Measurements from ENCODE around the gene NALCN. TPM values are rescaled to one million over a fixed set of nuclear protein-coding genes. Genes with fewer than 3 reads are reported as not detected.

NALCN gene
- total RNA-seq, 6 experiments from 2014 or later, result 0.09 to 0.81 (median 0.25) TPM

DNA sequence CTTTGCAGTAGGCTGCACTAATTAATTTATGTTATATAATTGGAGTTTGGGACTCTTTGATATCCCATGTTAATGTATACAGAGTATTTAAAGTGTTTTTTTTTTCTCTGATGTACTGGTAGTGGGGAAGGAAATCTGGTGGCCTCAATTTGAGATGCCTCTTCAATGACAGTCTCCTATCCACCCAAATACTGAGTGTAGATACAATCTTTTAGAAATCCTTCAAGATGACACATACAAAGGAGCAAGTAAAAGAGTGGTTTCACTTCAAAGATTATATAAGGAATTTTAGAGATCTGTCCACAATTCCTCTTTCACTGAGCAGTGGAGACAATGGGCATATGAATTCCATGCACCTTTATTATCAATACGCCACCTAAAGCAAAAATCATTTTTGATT, 15.1 kb downstream of the NALCN start:
- no peak for DNase-seq
- Histone ChIP-seq H3K36me3 (no peaks in the 10 kb centered on the region), H3K27me3 (no peaks in the 10 kb centered on the region), H3K4me3 (no peak overlapping the region), H3K4me1 (no peaks in the 10 kb centered on the region), H3K27ac (no peak overlapping the region), H3K9me3 (no peaks in the 10 kb centered on the region)
- no peak for TF ChIP-seq POLR2A (IDR thresholded peaks at IDR 0.05)
- TF ChIP-seq, protein P1, sequence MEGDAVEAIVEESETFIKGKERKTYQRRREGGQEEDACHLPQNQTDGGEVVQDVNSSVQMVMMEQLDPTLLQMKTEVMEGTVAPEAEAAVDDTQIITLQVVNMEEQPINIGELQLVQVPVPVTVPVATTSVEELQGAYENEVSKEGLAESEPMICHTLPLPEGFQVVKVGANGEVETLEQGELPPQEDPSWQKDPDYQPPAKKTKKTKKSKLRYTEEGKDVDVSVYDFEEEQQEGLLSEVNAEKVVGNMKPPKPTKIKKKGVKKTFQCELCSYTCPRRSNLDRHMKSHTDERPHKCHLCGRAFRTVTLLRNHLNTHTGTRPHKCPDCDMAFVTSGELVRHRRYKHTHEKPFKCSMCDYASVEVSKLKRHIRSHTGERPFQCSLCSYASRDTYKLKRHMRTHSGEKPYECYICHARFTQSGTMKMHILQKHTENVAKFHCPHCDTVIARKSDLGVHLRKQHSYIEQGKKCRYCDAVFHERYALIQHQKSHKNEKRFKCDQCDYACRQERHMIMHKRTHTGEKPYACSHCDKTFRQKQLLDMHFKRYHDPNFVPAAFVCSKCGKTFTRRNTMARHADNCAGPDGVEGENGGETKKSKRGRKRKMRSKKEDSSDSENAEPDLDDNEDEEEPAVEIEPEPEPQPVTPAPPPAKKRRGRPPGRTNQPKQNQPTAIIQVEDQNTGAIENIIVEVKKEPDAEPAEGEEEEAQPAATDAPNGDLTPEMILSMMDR (IDR thresholded peaks at IDR 0.05), result no peak
- WGBS (ENCODE audit: insufficient coverage, low coverage, low lambda C conversion rate, missing lambda C conversion rate), result 76% methylated on average over 1 of the region's 1 CpG
- intact Hi-C loops (cut with DNase I), result no loop called here
- no peak for ATAC-seq

DNA sequence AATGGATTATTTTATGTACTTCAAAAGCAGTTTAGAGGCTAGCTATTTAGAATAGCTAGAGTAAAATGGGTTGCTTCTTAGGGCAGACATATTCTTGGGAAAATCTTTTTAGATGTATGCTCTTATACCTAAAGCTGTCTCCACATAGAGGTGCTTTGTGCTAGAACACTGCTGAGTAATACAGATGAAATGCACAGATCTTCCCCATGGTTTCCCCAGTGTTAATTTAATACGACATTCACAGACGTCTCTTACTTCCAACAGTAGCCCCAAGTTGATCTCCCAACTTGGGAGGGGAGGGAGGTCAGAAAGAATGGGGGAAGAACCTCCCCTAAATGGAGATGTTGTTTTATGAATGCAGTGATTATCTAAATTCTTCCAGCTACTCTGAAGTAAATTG, 16.9 kb downstream of the NALCN start:
- no peak overlapping the region for H3K4me3 ChIP-seq
- no peaks in the 10 kb centered on the region for H3K9me3 ChIP-seq
- DNase-seq (no peak), ATAC-seq (no peak)
- intact Hi-C loops (cut with DNase I), result no loop called here
- H3K27me3 ChIP-seq, result no peaks in the 10 kb centered on the region
- H3K4me1 ChIP-seq, result no peaks in the 10 kb centered on the region
- TF ChIP-seq, protein P1 (IDR thresholded peaks at IDR 0.05), result no peak
- no peak for TF ChIP-seq POLR2A (IDR thresholded peaks at IDR 0.05)
- whole genome bisulfite sequencing (ENCODE audit: insufficient coverage, low coverage, low lambda C conversion rate, missing lambda C conversion rate), result 14% methylated on average over 2 of the region's 2 CpGs
- no peak overlapping the region for H3K27ac ChIP-seq
- H3K36me3 ChIP-seq, result no peaks in the 10 kb centered on the region

DNA sequence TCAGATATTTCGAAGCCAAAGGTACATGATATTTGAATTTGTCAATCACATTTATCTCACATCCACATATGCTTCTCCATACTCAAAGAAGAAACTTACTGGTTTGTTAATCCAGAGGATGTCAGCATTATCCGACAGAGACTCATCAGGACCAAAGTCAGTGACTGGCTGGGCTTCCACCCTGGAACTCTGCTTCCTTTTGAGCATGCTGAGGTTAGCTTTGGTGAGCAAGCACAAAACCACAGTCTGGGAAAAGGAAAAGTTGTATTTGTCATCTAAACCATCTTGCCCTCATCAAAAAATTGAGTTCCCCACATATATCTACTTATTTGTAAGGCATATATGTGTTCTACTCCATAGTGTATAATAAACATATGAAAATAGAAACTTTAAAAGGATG, 17.4 kb downstream of the NALCN start:
- no peak for TF ChIP-seq POLR2A (IDR thresholded peaks at IDR 0.05)
- TF ChIP-seq, protein P1 (IDR thresholded peaks at IDR 0.05), result no peak
- DNase-seq (no peak), ATAC-seq (no peak)
- intact Hi-C loops (cut with DNase I), result no loop called here
- H3K4me1 ChIP-seq, result no peaks in the 10 kb centered on the region
- 54% methylated on average over 2 of the region's 2 CpGs for WGBS (ENCODE audit: insufficient coverage, low coverage, low lambda C conversion rate, missing lambda C conversion rate)
- H3K36me3 ChIP-seq, result no peaks in the 10 kb centered on the region
- no peaks in the 10 kb centered on the region for H3K27me3 ChIP-seq
- no peaks in the 10 kb centered on the region for H3K9me3 ChIP-seq
- H3K27ac ChIP-seq, result no peak overlapping the region
- no peak overlapping the region for H3K4me3 ChIP-seq

DNA sequence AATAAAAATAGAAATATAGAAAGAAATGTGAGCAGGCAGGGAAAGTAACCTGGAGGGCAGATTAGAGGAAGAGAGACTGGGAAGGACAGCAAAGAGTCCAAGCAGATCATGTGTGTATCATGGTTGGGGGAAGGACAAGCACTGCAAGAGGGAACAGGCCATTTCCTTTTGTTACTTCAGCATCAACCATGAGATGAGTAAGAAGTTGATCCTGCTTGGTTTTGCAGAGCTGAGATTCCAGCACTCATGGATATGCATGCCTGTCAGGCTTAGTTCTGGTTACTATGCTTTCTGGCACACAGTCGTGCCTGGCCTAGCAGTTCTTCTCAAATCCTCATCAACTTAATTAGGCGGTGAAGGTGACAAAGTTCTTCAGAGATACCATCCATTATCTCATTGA, 18.1 kb downstream of the NALCN start:
- 32% methylated on average over 2 of the region's 2 CpGs for WGBS (ENCODE audit: insufficient coverage, low coverage, low lambda C conversion rate, missing lambda C conversion rate)
- intact Hi-C loops (cut with DNase I), result no loop called here
- no peak overlapping the region for H3K4me3 ChIP-seq

More for the DNA sequence above, 18.1 kb downstream of the NALCN start:
- Histone ChIP-seq H3K9me3 (no peaks in the 10 kb centered on the region), H3K4me1 (no peaks in the 10 kb centered on the region), H3K27ac (no peak overlapping the region), H3K27me3 (no peaks in the 10 kb centered on the region), H3K36me3 (no peaks in the 10 kb centered on the region)
- DNase-seq (no peak), ATAC-seq (no peak)
- TF ChIP-seq, protein P1 (IDR thresholded peaks at IDR 0.05), result no peak
- no peak for TF ChIP-seq POLR2A (IDR thresholded peaks at IDR 0.05)

Data from right lobe of liver (tissue), 6 donors.